Inferior parietal cortex (tissue), 1 donor: Measurements from ENCODE around the gene ADAM22.
A peak's percentile ranks its signal among the peaks of the same experiment; 100 is the strongest.
"Not testable (repeated sequence)": the region's sequence is repeated elsewhere in the genome, so short reads cannot be mapped to it uniquely, and the experiment has no call there.

Experiments
- DNase-seq: peaks from one replicate; pipeline ENCODE4 v3.0.0-alpha.2; 2016; ENCODE audit errors: extremely low spot score

Gene ADAM22, protein sequence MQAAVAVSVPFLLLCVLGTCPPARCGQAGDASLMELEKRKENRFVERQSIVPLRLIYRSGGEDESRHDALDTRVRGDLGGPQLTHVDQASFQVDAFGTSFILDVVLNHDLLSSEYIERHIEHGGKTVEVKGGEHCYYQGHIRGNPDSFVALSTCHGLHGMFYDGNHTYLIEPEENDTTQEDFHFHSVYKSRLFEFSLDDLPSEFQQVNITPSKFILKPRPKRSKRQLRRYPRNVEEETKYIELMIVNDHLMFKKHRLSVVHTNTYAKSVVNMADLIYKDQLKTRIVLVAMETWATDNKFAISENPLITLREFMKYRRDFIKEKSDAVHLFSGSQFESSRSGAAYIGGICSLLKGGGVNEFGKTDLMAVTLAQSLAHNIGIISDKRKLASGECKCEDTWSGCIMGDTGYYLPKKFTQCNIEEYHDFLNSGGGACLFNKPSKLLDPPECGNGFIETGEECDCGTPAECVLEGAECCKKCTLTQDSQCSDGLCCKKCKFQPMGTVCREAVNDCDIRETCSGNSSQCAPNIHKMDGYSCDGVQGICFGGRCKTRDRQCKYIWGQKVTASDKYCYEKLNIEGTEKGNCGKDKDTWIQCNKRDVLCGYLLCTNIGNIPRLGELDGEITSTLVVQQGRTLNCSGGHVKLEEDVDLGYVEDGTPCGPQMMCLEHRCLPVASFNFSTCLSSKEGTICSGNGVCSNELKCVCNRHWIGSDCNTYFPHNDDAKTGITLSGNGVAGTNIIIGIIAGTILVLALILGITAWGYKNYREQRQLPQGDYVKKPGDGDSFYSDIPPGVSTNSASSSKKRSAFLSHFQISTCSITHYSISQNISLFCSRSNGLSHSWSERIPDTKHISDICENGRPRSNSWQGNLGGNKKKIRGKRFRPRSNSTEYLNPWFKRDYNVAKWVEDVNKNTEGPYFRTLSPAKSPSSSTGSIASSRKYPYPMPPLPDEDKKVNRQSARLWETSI

GRCh38 chr7:87933953-87934698 is at the start of gene ADAM22:
ADAM22 (plus strand) TSS chr7:87934251; CDS start chr7:87934466, 215 bp downstream.
- DNase-seq = peak; percentile 92

DNA sequence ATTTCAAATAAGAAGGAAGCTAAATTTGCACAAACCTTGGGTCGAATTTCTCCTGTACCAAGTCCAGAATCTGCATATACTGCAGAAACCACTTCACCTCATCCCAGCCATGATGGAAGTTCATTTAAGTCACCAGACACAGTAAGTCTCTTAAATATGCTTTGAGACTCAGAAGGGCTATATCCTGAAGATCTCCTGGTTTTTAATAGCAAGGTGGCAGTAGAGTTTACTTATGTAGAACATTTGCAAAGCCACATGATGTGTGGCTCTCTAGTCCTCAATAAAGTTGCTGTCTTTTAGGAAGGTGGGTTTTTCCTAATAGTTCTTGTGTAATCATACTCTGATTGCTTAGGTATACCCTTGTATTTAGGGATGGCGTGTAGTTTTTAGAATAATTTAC is 49.0 kb upstream of the ADAM22 start:
- DNase-seq = no peak

DNA sequence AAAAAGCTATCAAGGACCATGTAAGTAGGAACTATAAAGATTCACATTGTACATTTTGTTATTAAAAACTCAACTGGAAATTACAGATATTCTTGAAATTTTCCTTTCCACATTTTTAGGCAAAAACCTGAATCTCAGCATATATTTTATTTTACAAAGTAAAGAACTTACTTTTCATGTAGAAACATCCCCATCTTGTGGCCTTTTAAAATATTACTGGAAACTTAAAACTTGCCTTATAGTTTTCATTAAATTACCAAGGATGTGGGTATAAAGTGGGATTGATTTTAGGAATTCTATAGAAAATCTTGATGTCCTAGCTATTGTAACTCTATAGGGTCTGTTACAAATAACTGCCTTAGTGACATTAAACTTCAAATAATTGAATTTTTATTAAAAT is 47.2 kb upstream of the ADAM22 start:
- peak; percentile 72 for DNase-seq

DNA sequence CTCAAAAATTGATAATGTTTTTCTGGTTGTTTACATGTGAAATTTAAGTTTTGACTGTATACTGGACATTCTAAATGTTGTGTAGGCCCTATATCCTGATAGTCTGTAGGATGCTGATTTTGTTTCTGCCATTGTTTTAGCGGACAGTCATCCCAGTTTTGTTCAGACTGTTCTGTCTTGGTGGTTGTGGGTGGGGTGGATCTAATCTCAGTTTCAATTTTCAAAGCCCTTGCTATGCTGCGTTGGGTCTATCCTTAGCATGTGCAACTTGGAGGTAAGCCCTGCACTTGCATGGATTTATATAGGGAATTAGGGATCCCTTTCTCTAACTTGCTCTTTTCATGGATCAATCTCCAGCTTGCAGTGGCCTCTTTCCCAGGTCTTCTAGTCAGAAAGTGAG is 38.7 kb upstream of the ADAM22 start:
- no peak for DNase-seq

DNA sequence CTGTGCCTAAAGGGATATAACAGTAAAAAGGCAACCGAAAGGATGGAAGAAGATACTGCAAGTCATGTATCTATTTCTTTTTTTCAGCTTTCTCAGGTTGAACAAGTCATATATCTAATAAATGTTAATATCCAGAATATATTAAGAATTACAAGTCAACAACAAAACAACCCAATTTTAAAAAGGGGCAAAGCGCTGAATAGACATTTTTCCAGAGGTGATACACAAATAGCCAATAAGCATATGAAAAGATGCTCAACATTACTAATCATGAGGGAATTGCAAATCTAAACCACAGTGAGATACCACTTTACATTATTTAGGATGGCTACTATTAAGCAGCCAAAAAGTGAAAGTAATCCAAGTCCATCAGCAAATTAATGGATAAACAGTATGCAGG is 34.8 kb upstream of the ADAM22 start:
- DNase-seq = no peak

DNA sequence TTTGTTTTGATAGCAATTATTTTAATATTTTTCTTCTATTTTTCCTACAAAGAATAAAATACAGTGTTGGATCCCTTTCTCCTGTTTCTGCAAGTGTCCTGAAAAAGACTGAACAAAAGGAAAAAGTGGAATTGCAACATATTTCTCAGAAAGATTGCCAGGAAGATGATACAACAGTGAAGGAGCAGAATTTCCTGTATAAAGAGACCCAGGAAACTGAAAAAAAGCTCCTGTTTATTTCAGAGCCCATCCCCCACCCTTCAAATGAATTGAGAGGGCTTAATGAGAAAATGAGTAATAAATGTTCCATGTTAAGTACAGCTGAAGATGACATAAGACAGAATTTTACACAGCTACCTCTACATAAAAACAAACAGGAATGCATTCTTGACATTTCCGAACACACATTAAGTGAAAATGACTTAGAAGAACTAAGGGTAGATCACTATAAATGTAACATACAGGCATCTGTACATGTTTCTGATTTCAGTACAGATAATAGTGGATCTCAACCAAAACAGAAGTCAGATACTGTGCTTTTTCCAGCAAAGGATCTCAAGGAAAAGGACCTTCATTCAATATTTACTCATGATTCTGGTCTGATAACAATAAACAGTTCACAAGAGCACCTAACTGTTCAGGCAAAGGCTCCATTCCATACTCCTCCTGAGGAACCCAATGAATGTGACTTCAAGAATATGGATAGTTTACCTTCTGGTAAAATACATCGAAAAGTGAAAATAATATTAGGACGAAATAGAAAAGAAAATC is 26.7 kb upstream of the ADAM22 start:
- not testable (repeated sequence) for DNase-seq

GRCh38 chr7:87908814-87909213 is 25.2 kb upstream of the ADAM22 start:
- DNase-seq = not testable (repeated sequence)

DNA sequence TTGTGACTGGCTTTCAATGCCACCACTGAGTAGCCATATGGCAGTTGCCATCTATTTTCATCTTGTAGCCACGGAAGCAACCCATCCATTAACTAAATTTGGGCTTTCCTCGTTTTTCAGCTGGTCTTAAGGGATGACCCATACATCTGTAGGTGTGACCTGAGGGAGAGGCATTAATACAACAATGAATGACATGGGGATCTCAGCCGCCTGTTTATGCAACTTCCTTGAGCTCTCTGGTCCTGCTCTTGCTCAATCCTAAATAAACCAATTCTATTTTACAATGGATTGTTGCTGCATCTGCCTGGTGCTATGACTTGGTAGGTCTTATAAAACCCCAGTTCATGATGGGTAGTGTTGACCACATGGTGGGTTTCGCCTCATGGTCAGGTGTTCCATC is 21.9 kb upstream of the ADAM22 start:
- no peak for DNase-seq

- no peak for DNase-seq
These were observed 15.3 kb upstream of the ADAM22 start for GRCh38 chr7:87918740-87919139.

DNA sequence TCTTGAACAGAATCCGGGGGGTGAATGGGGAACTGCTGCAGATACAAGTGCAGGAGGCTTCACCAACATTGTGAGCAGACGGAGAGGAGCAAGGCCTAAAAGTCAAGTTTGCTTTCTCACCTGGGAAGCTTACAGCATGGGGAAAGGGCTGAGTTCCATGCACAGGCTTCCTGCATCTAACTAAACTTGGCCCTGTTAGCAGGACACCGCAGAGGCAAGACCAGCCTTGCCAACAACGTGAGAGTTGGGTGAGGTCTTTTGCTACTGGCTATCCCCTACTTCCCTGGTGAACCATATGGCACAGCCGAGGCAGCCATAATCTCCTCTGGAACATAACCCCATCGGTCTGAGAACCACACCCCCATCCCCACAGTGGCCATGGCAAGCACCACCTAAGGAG is 14.2 kb upstream of the ADAM22 start:
- no peak for DNase-seq

- DNase-seq = no peak
These were observed 13.5 kb upstream of the ADAM22 start for GRCh38 chr7:87920578-87920977.

- not testable (repeated sequence) for DNase-seq
These were observed 11.2 kb upstream of the ADAM22 start for GRCh38 chr7:87922759-87923395.

GRCh38 chr7:87926581-87927461 is 7.2 kb upstream of the ADAM22 start:
- no peak for DNase-seq

DNA sequence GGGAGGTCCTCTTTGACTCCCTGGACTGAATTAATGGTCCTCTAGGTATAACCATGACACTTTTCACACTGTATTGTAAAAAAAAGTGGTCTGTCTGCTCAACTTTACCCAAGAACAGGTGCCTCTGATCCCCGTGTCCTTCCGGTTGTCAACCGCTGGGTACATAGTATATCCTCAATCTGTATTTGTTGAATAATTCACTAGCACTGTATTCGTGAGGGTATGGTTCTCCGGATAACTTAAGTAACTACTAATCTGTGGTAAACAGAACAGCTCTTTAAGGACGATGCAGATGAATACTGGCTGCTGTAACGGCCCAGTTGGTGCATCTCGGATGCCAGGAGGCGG is 472 bp upstream of the ADAM22 start:
- no peak for DNase-seq

DNA sequence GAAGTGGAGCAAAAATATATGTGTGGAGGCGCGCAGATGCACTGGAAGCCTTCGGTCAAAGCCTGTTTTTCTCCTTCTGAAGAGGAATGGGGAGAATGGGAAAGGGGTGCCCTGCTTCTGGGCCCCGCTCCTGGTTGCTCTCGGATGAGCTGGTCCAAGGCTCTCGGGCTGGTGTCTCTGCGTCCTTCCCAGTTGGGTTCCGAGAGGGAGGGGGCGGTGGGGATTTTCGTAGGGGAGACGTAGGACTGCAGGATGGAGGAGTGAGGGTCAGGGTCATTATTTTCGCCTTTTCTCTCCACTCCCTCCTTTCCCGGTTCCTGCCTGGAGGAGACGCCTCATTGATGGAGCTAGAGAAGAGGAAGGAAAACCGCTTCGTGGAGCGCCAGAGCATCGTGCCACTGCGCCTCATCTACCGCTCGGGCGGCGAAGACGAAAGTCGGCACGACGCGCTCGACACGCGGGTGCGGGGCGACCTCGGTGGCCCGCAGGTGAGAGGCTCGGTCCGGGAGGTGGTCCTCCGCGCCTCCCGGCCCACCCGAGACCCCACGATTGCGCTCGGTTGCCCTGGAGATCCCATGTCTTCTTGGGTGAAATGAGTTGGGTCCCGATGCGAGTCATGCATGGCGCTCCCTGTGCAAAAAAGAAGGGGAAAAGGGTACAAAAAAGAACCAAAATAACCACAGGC is 790 bp downstream of the ADAM22 start:
- DNase-seq = peak; percentile 47

DNA sequence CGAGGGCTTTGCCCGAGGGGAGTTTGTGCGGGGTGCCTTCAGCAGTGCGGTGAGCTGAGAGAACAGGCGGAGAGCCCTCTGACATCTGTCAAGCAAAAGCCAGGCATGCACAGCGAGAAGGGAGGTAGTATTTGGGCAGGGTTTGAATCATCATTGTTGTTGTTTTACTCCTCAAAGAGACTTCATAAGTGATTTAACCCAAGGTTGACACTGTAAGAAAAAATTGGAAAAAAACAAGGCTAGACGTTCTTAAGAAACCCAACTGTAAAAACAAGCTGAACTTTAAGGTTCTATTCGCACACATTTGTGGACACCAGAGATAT is 1.3 kb downstream of the ADAM22 start:
- DNase-seq = peak; percentile 21

- DNase-seq = no peak
These were observed 7.1 kb downstream of the ADAM22 start for GRCh38 chr7:87941138-87941537.

DNA sequence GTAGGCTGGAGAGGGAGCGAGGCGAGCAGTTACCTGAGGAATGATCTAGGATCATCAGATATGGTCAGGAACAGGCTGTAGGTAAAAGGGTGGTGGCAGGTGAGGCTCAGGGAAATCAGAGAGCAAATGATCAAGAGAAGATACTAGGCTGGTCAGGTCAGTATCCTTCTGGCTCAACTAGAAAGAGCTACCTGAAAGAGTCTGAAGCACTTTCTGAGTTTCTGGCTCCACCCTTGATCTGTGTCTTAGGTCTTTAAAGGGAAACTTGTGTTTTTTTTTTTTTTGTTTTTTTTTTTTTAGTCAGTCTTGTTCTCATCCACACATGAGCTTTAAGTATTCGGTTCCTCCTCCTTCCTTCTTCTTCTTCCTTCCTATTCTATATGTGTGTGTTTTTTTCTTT is 10.5 kb downstream of the ADAM22 start:
- DNase-seq = no peak

- not testable (repeated sequence) for DNase-seq
These were observed 11.9 kb downstream of the ADAM22 start for GRCh38 chr7:87945926-87946325.
